Measurements from ENCODE around the gene OR9Q1. TPM values are rescaled to one million over a fixed set of nuclear protein-coding genes. Genes with fewer than 3 reads are reported as not detected.
"Not testable (repeated sequence)": the region's sequence is repeated elsewhere in the genome, so short reads cannot be mapped to it uniquely, and the experiment has no call there.

Gene OR9Q1
- total RNA-seq, 1 donor, result not detected

- no peak for TF ChIP-seq CTCF (IDR thresholded peaks at IDR 0.05; ENCODE audit: extremely low read depth, low read depth, low read length)
- H3K27ac ChIP-seq (ENCODE audit: low read depth, low read length), result no peak overlapping the region
- H2AFZ ChIP-seq (ENCODE audit: low read length), result no peak overlapping the region
- H3K79me2 ChIP-seq (ENCODE audit: insufficient read depth, low read length), result no peaks in the 10 kb centered on the region
- H3K9me3 ChIP-seq (ENCODE audit: low read depth, low read length), result no peaks in the 10 kb centered on the region
- no peak overlapping the region for H3K4me2 ChIP-seq (ENCODE audit: insufficient read depth, low read length)
- no peaks in the 10 kb centered on the region for H3K4me1 ChIP-seq (ENCODE audit: insufficient read depth, low read length)
- no peaks in the 10 kb centered on the region for H4K20me1 ChIP-seq (ENCODE audit: insufficient read depth, low read length)
- no peak for DNase-seq (ENCODE audit: insufficient read length, low spot score, missing footprints)
- H3K27me3 ChIP-seq (ENCODE audit: insufficient read depth, low read length), result no peaks in the 10 kb centered on the region
- H3K4me3 ChIP-seq (ENCODE audit: insufficient read depth, low read length), result no peak overlapping the region
- no peaks in the 10 kb centered on the region for H3K36me3 ChIP-seq (ENCODE audit: insufficient read depth, low read length)
These were observed 169.7 kb downstream of the OR9Q1 start for GRCh38 chr11:58193391-58193790.

- H3K79me2 ChIP-seq (ENCODE audit: insufficient read depth, low read length), result no peaks in the 10 kb centered on the region
- H3K4me3 ChIP-seq (ENCODE audit: insufficient read depth, low read length), result no peak overlapping the region
- no peak overlapping the region for H2AFZ ChIP-seq (ENCODE audit: low read length)
- TF ChIP-seq CTCF (IDR thresholded peaks at IDR 0.05; ENCODE audit: extremely low read depth, low read depth, low read length), result no peak
- H3K36me3 ChIP-seq (ENCODE audit: insufficient read depth, low read length), result no peaks in the 10 kb centered on the region
- no peak overlapping the region for H3K27ac ChIP-seq (ENCODE audit: low read depth, low read length)
- H3K4me1 ChIP-seq (ENCODE audit: insufficient read depth, low read length), result no peaks in the 10 kb centered on the region
- DNase-seq (ENCODE audit: insufficient read length, low spot score, missing footprints), result no peak
- no peak overlapping the region for H3K4me2 ChIP-seq (ENCODE audit: insufficient read depth, low read length)
- H3K27me3 ChIP-seq (ENCODE audit: insufficient read depth, low read length), result no peaks in the 10 kb centered on the region
- no peaks in the 10 kb centered on the region for H4K20me1 ChIP-seq (ENCODE audit: insufficient read depth, low read length)
- H3K9me3 ChIP-seq (ENCODE audit: low read depth, low read length), result no peaks in the 10 kb centered on the region
These were observed 172.3 kb downstream of the OR9Q1 start for GRCh38 chr11:58195939-58196338.

GRCh38 chr11:58199271-58199670 lies 175.6 kb downstream of the OR9Q1 start:
- no peaks in the 10 kb centered on the region for H3K9me3 ChIP-seq (ENCODE audit: low read depth, low read length)
- no peaks in the 10 kb centered on the region for H3K36me3 ChIP-seq (ENCODE audit: insufficient read depth, low read length)
- H3K4me3 ChIP-seq (ENCODE audit: insufficient read depth, low read length), result no peak overlapping the region
- no peaks in the 10 kb centered on the region for H3K4me1 ChIP-seq (ENCODE audit: insufficient read depth, low read length)
- H4K20me1 ChIP-seq (ENCODE audit: insufficient read depth, low read length), result no peaks in the 10 kb centered on the region
- H3K27ac ChIP-seq (ENCODE audit: low read depth, low read length), result no peak overlapping the region
- TF ChIP-seq CTCF (IDR thresholded peaks at IDR 0.05; ENCODE audit: extremely low read depth, low read depth, low read length), result no peak
- no peak overlapping the region for H3K4me2 ChIP-seq (ENCODE audit: insufficient read depth, low read length)
- no peak for DNase-seq (ENCODE audit: insufficient read length, low spot score, missing footprints)
- H3K79me2 ChIP-seq (ENCODE audit: insufficient read depth, low read length), result no peaks in the 10 kb centered on the region
- no peaks in the 10 kb centered on the region for H3K27me3 ChIP-seq (ENCODE audit: insufficient read depth, low read length)
- no peak overlapping the region for H2AFZ ChIP-seq (ENCODE audit: low read length)

- no peak within 1 kb of the TSS for H3K4me2 ChIP-seq (ENCODE audit: insufficient read depth, low read length)
- H3K4me3 ChIP-seq (ENCODE audit: insufficient read depth, low read length), result no peak within 1 kb of the TSS
- H3K9me3 ChIP-seq (ENCODE audit: low read depth, low read length), result no peaks in the 10 kb centered on the region
- H4K20me1 ChIP-seq (ENCODE audit: insufficient read depth, low read length), result no peaks in the 10 kb centered on the region
- no peak for TF ChIP-seq CTCF (IDR thresholded peaks at IDR 0.05; ENCODE audit: extremely low read depth, low read depth, low read length)
- DNase-seq (ENCODE audit: insufficient read length, low spot score, missing footprints), result no peak
- H3K36me3 ChIP-seq (ENCODE audit: insufficient read depth, low read length), result no peaks in the 10 kb centered on the region
- no peaks in the 10 kb centered on the region for H3K79me2 ChIP-seq (ENCODE audit: insufficient read depth, low read length)
- H2AFZ ChIP-seq (ENCODE audit: low read length), result no peak within 1 kb of the TSS
- no peak within 1 kb of the TSS for H3K27ac ChIP-seq (ENCODE audit: low read depth, low read length)
- no peaks in the 10 kb centered on the region for H3K27me3 ChIP-seq (ENCODE audit: insufficient read depth, low read length)
- H3K4me1 ChIP-seq (ENCODE audit: insufficient read depth, low read length), result no peaks in the 10 kb centered on the region
These were observed 180.4 kb downstream of the OR9Q1 start, which contains the start of gene OR1S2 for GRCh38 chr11:58204042-58204441. Gene OR1S2, minus strand, starts transcription at chr11:58204142. Its CDS starts 0 bp downstream, at chr11:58204142.

GRCh38 chr11:58212420-58212819 lies 188.7 kb downstream of the OR9Q1 start, which contains the start of gene OR1S1:
Gene OR1S1, plus strand, starts transcription at chr11:58212720.
- not testable (repeated sequence) for H4K20me1 ChIP-seq (ENCODE audit: insufficient read depth, low read length); H3K4me1 ChIP-seq (ENCODE audit: insufficient read depth, low read length); H3K27me3 ChIP-seq (ENCODE audit: insufficient read depth, low read length); H3K36me3 ChIP-seq (ENCODE audit: insufficient read depth, low read length); H3K27ac ChIP-seq (ENCODE audit: low read depth, low read length); H3K9me3 ChIP-seq (ENCODE audit: low read depth, low read length); H3K4me3 ChIP-seq (ENCODE audit: insufficient read depth, low read length); DNase-seq (ENCODE audit: insufficient read length, low spot score, missing footprints); H2AFZ ChIP-seq (ENCODE audit: low read length); H3K4me2 ChIP-seq (ENCODE audit: insufficient read depth, low read length); H3K79me2 ChIP-seq (ENCODE audit: insufficient read depth, low read length)
